Activated CD4-positive, alpha-beta T cell treated with anti-CD3 and anti-CD28 coated beads for 1 hour (primary cell): ENCODE measurements around the gene TM4SF5.

Experiments used
- DNase-seq: peaks from one replicate; pipeline ENCODE4 v3.0.0-alpha.2; 2020

TM4SF5 gene

DNA sequence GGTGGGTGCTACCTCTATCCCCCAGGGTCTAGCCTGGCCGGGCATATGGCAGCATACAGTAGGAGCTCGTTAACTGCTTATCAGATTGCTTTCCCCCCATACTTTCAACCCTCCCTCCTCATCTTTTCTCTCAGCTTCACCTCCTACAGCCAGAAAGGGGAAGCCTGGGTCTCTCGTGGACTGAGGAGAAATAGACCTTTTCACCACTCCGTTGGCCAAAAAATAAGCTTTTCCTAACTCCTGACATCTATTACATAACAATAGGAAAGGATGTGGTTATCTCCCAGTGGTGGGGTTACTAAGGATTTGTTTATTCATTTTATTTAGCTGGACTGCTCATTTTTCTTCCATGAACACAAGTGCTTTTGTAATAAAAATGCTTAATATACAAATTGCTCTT lies 23.0 kb upstream of the TM4SF5 start:
- DNase-seq = no peak

- DNase-seq = no peak
These were observed 21.1 kb upstream of the TM4SF5 start for GRCh38 chr17:4750606-4751005.

DNA sequence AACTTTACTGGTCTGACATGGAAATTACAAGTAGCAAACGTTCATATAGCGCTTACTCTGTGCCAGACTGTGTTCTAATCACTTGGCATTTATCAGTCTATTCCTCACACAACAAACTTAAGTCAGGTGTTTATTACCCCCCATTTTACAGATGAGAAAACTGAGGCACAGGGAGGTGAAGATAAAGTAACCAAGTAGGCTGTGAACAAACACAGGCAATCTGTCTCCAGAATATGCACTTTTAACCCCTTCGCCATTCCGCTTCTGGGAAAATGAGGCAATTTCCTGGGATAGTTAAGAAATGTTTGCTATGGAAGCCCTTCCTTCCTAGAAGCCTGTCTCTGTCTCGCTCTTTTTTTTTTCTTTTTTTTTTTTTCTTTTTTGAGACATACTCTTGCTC lies 19.8 kb upstream of the TM4SF5 start:
- no peak for DNase-seq

DNA sequence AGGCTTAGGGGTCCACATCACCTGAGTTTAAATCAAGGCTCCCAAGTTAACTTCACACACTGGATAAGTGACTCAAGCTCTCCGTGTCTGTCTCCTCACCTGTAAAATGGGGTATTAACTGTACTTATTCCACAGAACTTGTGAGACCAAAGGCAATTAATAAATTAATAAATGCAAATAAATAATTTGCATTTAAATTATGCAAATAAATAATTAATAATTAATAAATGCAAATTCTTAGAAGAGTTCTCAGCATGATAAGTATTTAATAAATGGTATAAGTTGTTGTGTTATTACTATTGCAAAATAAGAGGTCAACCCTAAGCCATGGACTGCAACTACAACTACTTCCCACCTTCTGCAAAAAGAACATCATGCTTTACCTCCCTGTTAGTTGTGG lies 18.3 kb upstream of the TM4SF5 start:
- no peak for DNase-seq

- no peak for DNase-seq
These were observed 11.9 kb upstream of the TM4SF5 start for GRCh38 chr17:4759776-4760236.

DNA sequence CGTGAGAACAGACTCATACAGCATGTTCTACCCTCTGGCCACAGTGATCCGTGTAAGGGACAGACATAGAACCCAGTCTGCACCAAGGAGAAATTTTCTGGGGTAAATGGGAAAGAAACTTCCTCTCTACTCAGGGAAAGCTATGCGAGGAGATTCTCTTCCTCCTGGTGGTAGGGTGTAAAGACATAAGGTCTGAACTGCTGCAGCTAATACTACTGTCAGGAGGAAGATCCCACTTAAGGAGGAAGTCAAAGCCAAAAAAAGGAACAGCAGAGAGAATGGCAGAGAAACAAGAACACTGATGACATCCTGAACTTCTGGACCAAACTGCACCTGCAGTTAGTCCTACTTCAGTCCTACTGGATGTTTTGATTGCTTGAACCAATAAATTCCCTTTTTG lies 7.1 kb upstream of the TM4SF5 start:
- no peak for DNase-seq

- no peak for DNase-seq
These were observed 5.5 kb upstream of the TM4SF5 start for GRCh38 chr17:4766201-4766600.

GRCh38 chr17:4766723-4767122 lies 5.0 kb upstream of the TM4SF5 start:
- DNase-seq = no peak

DNA sequence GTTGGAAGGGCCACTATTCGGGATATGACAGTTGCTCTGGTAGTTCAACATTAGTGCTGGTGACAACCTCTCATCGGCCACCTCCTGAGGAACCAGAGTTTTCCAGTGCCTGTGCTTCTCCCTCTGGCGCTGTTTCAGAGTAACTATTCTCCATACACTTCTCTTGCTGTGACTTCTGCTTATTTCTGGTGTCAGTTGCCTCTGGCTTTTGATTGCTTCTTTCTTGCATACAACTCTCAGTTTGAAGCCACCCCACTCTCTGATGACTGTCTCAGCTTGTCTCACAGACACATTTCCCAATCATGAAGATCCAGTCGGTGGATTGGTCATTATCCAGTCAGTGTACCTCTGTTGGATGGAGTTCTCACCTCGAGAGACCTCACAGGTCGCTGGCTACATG lies 3.4 kb upstream of the TM4SF5 start:
- no peak for DNase-seq

DNA sequence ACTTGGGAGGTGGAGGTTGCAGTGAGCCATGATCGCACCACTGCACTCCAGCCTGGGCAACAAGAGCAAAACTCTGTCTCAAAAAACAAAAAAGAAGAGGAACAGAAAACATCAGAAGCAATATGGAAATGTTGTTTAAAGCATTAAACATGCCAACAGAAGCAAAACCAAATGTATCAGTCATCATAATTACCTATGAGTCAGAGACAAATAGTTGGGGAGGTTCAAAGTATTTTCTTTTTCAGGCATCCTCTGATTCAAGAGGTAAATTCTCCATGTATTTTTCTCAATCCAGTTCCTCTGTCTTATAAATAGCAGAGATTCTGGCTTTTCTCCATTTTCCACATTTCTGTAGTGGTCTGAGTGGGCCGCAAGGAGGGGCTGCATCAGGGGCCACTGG lies 2.1 kb upstream of the TM4SF5 start:
- DNase-seq = no peak

DNA sequence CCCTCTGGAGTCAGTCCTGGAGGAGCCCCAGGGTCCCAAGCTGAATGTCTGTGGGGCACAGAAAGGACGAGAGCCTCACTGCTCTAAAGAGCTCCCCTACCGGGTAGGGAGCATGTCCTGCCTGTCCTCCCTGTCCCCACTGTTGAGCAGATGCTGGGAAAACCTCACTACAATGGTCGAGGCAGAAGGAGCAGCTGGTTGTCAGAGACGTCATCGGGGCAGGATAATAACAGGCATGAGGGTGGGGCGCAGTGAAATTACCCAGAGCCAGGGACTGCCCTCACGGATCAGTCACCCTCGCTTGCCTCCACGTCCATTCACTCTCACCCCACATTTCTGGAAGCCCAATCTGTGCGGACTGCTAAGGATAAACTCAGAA lies 538 bp downstream of the TM4SF5 start:
- no peak for DNase-seq

GRCh38 chr17:4777969-4778760 lies 6.5 kb downstream of the TM4SF5 start:
- DNase-seq = no peak

DNA sequence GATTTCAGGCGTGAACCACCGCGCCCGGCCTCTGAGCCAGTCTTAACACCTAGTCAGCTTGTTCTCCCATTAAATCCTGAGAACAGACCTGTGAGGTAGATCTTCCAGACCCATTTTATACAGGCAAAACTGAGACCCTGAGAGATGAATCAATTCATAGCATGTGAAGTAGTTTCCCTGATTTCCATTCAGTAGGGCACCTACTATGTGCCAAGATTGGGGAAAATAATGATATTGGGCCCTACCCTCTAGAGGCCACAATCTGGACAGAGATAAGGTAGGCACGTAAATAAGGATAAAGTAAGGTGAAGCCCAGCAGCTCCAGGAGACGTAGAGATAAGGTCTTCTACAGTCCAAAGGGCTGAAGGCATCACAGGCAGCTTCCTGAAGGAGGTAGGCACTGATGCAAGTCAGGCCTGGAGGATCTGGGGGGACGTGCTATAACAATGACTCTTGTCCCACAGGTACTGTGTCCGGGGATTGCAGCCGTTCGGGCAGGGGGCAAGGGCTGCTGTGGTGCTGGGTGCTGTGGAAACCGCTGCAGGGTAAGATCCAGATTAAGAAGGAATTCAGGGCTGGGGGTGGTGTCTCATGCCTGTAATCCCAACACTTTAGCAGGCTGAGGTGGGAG lies 8.8 kb downstream of the TM4SF5 start:
- no peak for DNase-seq

DNA sequence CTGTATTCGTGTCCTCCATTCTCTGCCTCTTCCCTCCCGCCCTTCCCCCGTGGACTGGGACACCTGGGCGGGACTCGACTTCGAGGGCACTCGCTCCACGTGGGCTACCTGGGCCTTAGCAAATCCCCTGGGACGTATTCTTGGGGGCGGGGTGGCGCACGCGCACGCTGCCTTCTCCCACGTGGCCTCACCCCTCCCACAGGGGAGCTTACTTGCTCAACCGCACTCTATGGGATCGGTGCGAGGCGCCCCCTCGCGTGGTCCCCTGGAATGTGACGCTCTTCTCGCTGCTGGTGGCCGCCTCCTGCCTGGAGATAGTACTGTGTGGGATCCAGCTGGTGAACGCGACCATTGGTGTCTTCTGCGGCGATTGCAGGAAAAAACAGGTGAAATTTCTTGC lies 11.0 kb downstream of the TM4SF5 start:
- DNase-seq = no peak

DNA sequence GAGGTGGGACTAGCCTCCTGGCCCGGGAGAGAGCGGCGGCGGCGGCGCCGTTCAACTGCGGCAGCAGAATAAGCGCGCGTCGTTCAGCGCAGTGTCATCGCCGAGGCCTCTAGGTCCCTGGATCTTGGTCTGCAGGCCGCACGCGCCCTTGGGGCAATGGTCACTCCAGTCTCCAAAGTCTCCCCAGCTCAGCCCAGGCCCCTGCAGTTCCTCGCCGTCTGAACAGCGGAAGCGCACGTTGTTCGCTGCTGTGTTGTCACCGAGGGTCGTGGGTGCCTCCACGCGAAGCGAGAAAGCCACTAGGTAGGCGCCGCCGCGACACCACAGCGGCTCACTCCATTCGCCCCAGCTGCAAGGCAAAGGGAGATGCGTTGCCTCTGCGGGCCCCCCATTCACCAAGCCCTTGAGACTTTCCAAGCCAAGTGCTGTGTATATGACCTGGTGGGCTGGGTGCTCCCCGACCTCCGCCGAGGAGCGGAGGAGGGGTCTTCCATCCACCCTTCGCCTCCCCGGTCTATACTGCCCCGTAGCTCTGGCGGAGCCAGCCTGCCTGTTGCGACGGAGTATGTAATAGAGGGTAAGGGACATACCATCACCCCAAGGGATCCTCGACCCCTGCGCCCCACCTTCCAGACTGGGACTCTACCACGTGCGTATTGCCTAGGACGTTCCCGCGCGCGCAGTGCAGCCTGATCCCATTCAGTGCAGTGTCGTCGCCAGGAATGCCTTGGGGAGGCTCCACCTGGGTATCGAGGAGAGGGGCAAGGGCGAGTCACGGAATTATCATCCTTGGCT lies 13.8 kb downstream of the TM4SF5 start:
- no peak for DNase-seq

DNA sequence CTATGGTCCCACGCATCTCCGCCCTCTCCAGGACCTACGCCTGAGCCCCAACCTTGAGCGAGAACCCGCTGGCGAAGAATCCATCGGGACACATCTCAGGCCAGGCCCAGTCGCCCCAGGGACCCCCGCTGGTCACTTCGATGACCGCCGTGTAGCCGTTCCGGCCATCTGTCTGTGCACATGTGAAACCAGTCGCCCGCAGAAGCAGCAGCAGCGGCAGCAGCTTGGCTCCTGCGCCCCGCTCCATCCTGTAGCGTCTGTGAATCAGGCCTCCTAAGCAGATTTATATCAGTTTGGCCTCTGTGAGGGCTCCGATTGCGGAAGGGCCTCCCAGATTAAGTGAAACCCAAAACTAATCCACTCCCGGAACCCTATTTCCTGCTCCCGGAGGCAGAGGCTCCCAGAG lies 14.4 kb downstream of the TM4SF5 start, which contains the start of gene VMO1:
TSS of gene VMO1 (minus strand) at position 259 of the 406 bp plus-strand sequence. CDS start at position 247, 12 bp downstream.
- DNase-seq = no peak

DNA sequence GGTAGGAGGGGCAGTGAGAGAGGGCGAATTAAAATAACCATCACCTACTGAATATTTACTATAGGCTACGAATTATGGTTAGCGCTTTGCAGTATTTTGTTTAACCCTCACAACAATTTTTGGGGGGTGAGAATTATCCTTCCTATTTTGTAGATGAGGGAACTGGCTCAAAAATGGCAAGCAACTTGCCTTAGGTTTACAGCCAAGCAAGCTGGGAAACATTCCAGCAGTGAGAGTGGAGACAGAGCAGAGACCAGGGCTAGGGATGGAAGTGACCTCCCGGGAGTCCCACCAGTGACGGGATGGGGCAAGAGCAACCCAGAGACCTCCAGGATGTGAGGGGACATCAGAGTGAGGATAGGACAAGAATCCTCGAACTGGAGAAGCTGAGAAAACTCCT lies 14.8 kb downstream of the TM4SF5 start:
- DNase-seq = no peak

GRCh38 chr17:4788159-4788806 lies 16.6 kb downstream of the TM4SF5 start:
- DNase-seq = no peak

DNA sequence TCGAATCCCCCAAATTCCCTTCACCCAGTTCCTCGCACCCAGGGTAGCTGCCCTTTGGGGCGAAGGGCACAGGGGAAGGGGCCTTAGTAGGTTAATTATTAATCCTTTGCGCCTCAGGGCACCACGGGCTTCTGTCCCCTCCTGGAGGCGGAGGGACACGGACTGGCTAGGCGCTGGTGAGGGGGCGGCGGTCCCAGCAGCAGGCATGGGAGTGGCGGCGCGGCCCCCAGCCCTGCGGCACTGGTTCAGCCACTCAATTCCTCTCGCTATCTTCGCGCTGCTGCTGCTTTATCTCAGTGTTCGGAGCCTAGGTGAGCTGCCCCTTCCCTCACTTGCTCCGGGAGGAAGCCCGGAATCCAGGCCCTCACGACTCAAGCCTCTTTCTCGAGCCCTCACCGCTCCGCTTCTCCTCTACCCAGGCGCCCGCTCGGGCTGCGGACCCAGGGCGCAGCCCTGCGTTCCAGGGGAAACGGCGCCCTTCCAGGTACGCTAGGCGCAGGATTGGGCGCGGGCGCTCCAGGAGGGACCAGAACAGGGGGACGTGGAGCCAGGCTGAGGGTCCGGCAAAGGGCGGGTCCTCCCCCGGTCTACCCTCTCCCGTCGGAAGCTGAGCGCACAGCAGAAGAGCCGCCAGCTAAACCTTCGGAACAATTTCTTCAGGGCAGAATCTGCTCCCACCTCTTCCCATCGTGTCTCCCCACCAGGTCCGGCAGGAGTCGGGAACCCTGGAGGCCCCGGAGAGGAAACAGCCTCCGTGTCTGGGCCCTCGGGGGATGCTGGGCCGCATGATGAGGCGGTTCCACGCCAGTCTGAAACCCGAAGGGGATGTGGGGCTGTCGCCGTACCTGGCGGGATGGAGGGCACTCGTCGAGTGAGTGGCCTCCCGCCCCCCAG lies 17.4 kb downstream of the TM4SF5 start, which contains the start of gene GLTPD2:
TSS of gene GLTPD2 (plus strand) at position 158 of the 894 bp plus-strand sequence. CDS start at position 206, 48 bp downstream.
- no peak for DNase-seq

GRCh38 chr17:4789701-4789950 lies 17.9 kb downstream of the TM4SF5 start:
- no peak for DNase-seq

GRCh38 chr17:4789951-4790704 lies 18.4 kb downstream of the TM4SF5 start:
- peak; percentile 71 for DNase-seq

DNA sequence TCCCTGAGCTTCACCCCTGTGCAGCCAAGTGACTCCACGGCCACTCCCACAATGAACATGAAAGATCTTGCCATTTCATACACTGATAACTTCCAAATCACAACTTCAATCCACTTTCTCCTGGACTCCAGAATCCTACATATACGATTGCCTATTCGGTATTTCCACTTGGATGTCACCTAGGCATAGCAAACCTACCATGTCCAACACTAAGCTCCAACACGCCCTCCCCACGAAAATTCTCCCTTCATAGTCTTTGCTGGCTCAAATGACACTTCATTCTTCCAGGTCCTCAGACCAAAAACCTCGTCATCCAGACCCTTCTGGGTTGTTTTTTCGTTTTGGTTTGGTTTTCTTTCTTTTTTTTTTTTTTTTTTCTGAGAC lies 19.0 kb downstream of the TM4SF5 start:
- no peak for DNase-seq
